BJ (cell line): ENCODE measurements around the gene KCNG2. TPM values are rescaled to one million over a fixed set of nuclear protein-coding genes. Genes with fewer than 3 reads are reported as not detected.

ENCODE experiments used
- CTCF ChIA-PET: fragments of 350-600 bp; formaldehyde crosslinking; extraction: SDS; loops from one replicate; lab custom pipeline; 2021; ENCODE audit warnings: antibody characterized with exemption, inconsistent platforms; lab: Yijun Ruan, JAX
- POLR2A ChIA-PET: fragments of 300-600 bp; sonication (Branson Sonifier 250); formaldehyde crosslinking; extraction: SDS; loops from one replicate; lab custom pipeline; 2021; ENCODE audit warnings: antibody characterized with exemption; lab: Charles Lee
- DNase-seq: peaks from one replicate; pipeline ENCODE4 v3.0.0-alpha.2; 2011; ENCODE audit warnings: low read depth
- H3K27me3 ChIP-seq: 2 replicates; pipeline ENCODE4 v1.6.0; 2011; ENCODE audit warnings: low read length; ENCODE audit not compliant: control insufficient read depth, insufficient read depth
- H3K36me3 ChIP-seq: 2 replicates; pipeline ENCODE4 v1.5.1; 2011; ENCODE audit warnings: low read length; ENCODE audit not compliant: control insufficient read depth, insufficient read depth
- H3K4me3 ChIP-seq: 2 replicates; pipeline ENCODE4 v1.5.1; 2011; ENCODE audit warnings: low read depth, mild to moderate bottlenecking, control low read depth, low read length
- polyA plus RNA-seq: library from polyadenylated mRNA; depleted of rRNA; stranded (reverse); fragments of >200 nt; gene quantifications from 2 replicates; pipeline ENCODE4 v1.2.3, GENCODE V29; 2011
- TF ChIP-seq, protein P1 (sequence below): IDR thresholded peaks from 2 replicates; pipeline ENCODE4 v1.5.1; 2011; ENCODE audit warnings: low read depth, mild to moderate bottlenecking, control low read depth, inconsistent platforms, low read length, moderate library complexity; ENCODE audit not compliant: insufficient read depth

Gene KCNG2
- polyA plus RNA-seq, 1 experiment = not detected

DNA sequence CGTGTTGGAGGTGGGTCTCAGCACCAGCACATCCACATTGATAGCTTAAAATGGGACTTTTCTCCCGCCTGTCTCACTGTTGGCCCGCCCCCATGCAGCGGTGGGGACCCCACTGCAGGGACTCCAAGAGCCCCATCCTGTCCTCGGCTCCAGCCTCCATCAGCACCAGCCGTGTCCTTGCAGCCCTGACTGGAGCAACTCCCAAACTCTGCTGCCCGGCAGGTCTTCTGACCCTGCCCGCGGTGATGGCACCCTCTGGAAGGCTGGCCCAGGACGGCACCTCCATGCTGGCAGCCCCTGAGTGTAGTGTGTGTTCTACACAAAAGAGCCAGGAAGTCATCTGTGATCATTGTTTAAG lies 41.6 kb upstream of the KCNG2 start:
- TF ChIP-seq, protein P1, sequence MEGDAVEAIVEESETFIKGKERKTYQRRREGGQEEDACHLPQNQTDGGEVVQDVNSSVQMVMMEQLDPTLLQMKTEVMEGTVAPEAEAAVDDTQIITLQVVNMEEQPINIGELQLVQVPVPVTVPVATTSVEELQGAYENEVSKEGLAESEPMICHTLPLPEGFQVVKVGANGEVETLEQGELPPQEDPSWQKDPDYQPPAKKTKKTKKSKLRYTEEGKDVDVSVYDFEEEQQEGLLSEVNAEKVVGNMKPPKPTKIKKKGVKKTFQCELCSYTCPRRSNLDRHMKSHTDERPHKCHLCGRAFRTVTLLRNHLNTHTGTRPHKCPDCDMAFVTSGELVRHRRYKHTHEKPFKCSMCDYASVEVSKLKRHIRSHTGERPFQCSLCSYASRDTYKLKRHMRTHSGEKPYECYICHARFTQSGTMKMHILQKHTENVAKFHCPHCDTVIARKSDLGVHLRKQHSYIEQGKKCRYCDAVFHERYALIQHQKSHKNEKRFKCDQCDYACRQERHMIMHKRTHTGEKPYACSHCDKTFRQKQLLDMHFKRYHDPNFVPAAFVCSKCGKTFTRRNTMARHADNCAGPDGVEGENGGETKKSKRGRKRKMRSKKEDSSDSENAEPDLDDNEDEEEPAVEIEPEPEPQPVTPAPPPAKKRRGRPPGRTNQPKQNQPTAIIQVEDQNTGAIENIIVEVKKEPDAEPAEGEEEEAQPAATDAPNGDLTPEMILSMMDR = no peak
- CTCF ChIA-PET = no interaction called here
- no peak for DNase-seq
- Histone ChIP-seq H3K4me3 (no peak overlapping the region), H3K36me3 (peaks cover 9% of the 10 kb centered on the region), H3K27me3 (no peaks in the 10 kb centered on the region)
- POLR2A ChIA-PET = no interaction called here

DNA sequence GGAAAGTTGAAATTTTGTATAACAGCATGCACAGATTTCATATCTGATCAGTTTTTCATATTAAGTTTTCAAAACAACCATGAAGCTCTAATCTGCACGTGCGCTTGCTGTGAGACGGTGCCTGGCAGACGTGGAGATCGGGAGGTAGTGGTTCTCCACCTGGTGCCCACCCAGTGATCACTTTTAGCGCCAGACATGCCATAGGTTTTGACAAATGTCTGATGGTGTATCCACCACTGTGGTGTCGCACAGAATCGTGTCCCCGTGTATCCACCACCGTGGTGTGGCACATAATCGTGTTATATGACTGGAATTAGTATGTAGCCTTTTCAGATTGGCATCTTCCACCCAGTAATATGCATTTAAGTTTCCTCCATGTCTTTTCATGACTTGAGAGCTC lies 40.9 kb upstream of the KCNG2 start:
- no peak for DNase-seq
- Histone ChIP-seq H3K27me3 (no peaks in the 10 kb centered on the region), H3K36me3 (peaks cover 9% of the 10 kb centered on the region), H3K4me3 (no peak overlapping the region)
- ChIA-PET POLR2A (no interaction called here), CTCF (no interaction called here)
- TF ChIP-seq, protein P1 = no peak

DNA sequence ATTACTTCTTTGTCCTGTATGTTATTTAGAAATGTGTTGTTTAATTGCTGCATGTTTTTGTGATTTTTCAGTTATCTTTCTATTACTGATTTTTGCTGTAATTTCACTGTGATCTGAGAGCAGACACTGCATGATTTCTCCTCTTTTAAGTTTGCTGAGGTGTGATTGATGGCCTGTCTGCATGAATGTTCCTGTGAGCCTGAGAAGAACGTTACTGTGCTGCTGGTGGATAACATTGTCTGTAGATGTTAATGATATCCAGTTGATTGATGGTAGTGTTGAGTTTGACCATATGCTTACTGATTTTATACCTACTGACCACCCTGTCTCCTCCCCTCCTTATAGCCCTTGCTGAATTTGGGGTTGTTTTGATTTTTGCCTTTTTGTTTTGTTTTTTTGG lies 37.4 kb upstream of the KCNG2 start:
- no peak overlapping the region for H3K4me3 ChIP-seq
- no peak for DNase-seq
- H3K27me3 ChIP-seq = peaks cover 1% of the 10 kb centered on the region; the same call in 1 of the 2 replicates
- ChIA-PET POLR2A (no interaction called here), CTCF (no interaction called here)
- no peaks in the 10 kb centered on the region for H3K36me3 ChIP-seq
- TF ChIP-seq, protein P1 = no peak

DNA sequence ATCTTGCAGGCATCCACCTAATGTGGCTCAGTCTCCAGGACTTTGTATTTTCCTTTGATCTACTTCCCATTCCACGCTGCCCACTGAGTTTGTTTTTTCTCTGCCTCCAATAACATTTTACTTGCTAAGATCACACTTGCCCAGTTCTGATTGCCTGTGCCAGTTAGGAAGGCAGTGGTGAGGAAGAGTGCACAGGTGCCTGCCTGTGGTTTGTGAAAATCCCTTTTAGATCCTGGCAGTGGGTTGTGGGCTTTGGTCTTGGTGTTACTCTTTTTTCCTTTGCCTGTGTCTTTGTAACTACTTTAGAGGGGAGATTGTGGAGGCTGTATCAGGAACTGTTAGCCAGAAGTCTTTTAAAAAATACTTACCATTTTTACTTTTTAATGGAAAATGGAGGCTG lies 36.9 kb upstream of the KCNG2 start:
- TF ChIP-seq, protein P1 = no peak
- no peaks in the 10 kb centered on the region for H3K36me3 ChIP-seq
- H3K4me3 ChIP-seq = no peak overlapping the region
- DNase-seq = no peak
- ChIA-PET CTCF (interaction anchor here (0.6 kb wide), 1 partner anchor 223 kb away, joined by 3 read pairs; no protein-coding TSS in a partner anchor), POLR2A (no interaction called here)
- H3K27me3 ChIP-seq = peaks cover 1% of the 10 kb centered on the region; the same call in 1 of the 2 replicates

DNA sequence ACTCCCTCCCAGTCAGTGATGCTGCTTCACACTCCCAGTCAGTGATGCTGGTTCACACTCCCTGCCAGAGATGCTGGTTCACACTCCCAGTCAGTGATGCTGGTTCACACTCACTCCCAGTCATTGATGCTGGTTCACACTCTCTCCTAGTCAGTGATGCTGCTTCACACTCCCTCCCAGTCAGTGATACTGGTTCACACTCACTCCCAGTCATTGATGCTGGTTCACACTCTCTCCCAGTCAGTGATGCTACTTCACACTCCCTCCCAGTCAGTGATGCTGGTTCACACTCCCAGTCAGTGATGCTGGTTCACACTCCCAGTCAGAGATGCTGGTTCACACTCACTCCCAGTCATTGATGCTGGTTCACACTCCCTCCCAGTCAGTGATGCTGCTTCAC lies 34.3 kb upstream of the KCNG2 start:
- no peak overlapping the region for H3K4me3 ChIP-seq
- no peak for DNase-seq
- H3K27me3 ChIP-seq = peaks cover 7% of the 10 kb centered on the region; the same call in 1 of the 2 replicates
- POLR2A ChIA-PET = no interaction called here
- H3K36me3 ChIP-seq = no peaks in the 10 kb centered on the region
- CTCF ChIA-PET = no interaction called here
- TF ChIP-seq, protein P1 = no peak
